ENCODE data around the gene XRN1. TPM values are rescaled to one million over a fixed set of nuclear protein-coding genes. Genes with fewer than 3 reads are reported as not detected.

XRN1 gene
- total RNA-seq, 1 experiment from 2014 or later: 29.9 TPM

GRCh38 chr3:142319912-142320311 is 127.9 kb downstream of the XRN1 start:
- H3K27me3 ChIP-seq (ENCODE audit: control insufficient read depth, insufficient read depth, low read length): no peaks in the 10 kb centered on the region
- no peaks in the 10 kb centered on the region for H3K9me3 ChIP-seq (ENCODE audit: control insufficient read depth, insufficient read depth, low read depth, low read length)
- POLR2A ChIA-PET: no interaction called here
- no peaks in the 10 kb centered on the region; the same call in 1 of the 2 replicates for H3K4me1 ChIP-seq (ENCODE audit: control insufficient read depth, insufficient read depth, low read length)
- ATAC-seq: no peak
- no TSS peak for BruUV-seq (replicated peaks)
- no peak overlapping the region for H3K27ac ChIP-seq (ENCODE audit: low read length)
- H3K4me3 ChIP-seq (ENCODE audit: low read depth in 2 of 2, low read length in 2 of 2): no peak overlapping the region
- no peak for DNase-seq (ENCODE audit: low read depth, low spot score)
- CTCF ChIA-PET: no interaction called here
- no peaks in the 10 kb centered on the region for H3K36me3 ChIP-seq (ENCODE audit: control insufficient read depth, insufficient read depth, low read length)
- in situ Hi-C loops (cut with HindIII; ENCODE audit: low pct_unique_long_range_greater_than_20kb, low sequenced_read_pairs): no loop called here
- no peak for TF ChIP-seq CTCF (IDR thresholded peaks at IDR 0.05)
- no peak for TF ChIP-seq TCF7L2 (IDR thresholded peaks at IDR 0.05; ENCODE audit: low read depth, low read length)
- TF ChIP-seq SIN3A (IDR thresholded peaks at IDR 0.05; ENCODE audit: borderline replicate concordance, insufficient read depth, low read depth, low read length): no peak
- TF ChIP-seq POLR2AphosphoS5 (IDR thresholded peaks at IDR 0.05; ENCODE audit: low read depth, low read length): no peak
- TF ChIP-seq REST (IDR thresholded peaks at IDR 0.05; ENCODE audit: insufficient read depth in 1 of 2, low read depth in 2 of 2, low read length in 1 of 2): no peak
- intact Hi-C loops (cut with micrococcal nuclease; ENCODE audit: unreplicated experiment): no loop called here

GRCh38 chr3:142319094-142319493 is 128.7 kb downstream of the XRN1 start:
- TF ChIP-seq CTCF (IDR thresholded peaks at IDR 0.05) (no peak), REST (IDR thresholded peaks at IDR 0.05; ENCODE audit: insufficient read depth in 1 of 2, low read depth in 2 of 2, low read length in 1 of 2) (no peak), TCF7L2 (IDR thresholded peaks at IDR 0.05; ENCODE audit: low read depth, low read length) (no peak), POLR2AphosphoS5 (IDR thresholded peaks at IDR 0.05; ENCODE audit: low read depth, low read length) (no peak), SIN3A (IDR thresholded peaks at IDR 0.05; ENCODE audit: borderline replicate concordance, insufficient read depth, low read depth, low read length) (no peak)
- intact Hi-C loops (cut with micrococcal nuclease; ENCODE audit: unreplicated experiment): no loop called here
- CTCF ChIA-PET: no interaction called here

More at GRCh38 chr3:142319094-142319493, 128.7 kb downstream of the XRN1 start:
- DNase-seq (ENCODE audit: low read depth, low spot score) (no peak), ATAC-seq (peak; percentile 44; the same call in 1 of the 2 replicates)
- Histone ChIP-seq H3K9me3 (ENCODE audit: control insufficient read depth, insufficient read depth, low read depth, low read length) (no peaks in the 10 kb centered on the region), H3K27me3 (ENCODE audit: control insufficient read depth, insufficient read depth, low read length) (no peaks in the 10 kb centered on the region), H3K4me1 (ENCODE audit: control insufficient read depth, insufficient read depth, low read length) (no peaks in the 10 kb centered on the region; the same call in 1 of the 2 replicates), H3K36me3 (ENCODE audit: control insufficient read depth, insufficient read depth, low read length) (no peaks in the 10 kb centered on the region), H3K27ac (ENCODE audit: low read length) (peak overlapping the region; percentile 12; the same call in 1 of the 2 replicates), H3K4me3 (ENCODE audit: low read depth in 2 of 2, low read length in 2 of 2) (no peak overlapping the region)
- no TSS peak for BruUV-seq (replicated peaks)
- POLR2A ChIA-PET: interaction anchor here (0.5 kb wide), 1 partner anchor 141 kb away, joined by 15 read pairs; no protein-coding TSS in a partner anchor
- in situ Hi-C loops (cut with HindIII; ENCODE audit: low pct_unique_long_range_greater_than_20kb, low sequenced_read_pairs): no loop called here

Data from Panc1 (cell line).